ENCODE results near the gene BAHD1.

The BAHD1 gene

DNA sequence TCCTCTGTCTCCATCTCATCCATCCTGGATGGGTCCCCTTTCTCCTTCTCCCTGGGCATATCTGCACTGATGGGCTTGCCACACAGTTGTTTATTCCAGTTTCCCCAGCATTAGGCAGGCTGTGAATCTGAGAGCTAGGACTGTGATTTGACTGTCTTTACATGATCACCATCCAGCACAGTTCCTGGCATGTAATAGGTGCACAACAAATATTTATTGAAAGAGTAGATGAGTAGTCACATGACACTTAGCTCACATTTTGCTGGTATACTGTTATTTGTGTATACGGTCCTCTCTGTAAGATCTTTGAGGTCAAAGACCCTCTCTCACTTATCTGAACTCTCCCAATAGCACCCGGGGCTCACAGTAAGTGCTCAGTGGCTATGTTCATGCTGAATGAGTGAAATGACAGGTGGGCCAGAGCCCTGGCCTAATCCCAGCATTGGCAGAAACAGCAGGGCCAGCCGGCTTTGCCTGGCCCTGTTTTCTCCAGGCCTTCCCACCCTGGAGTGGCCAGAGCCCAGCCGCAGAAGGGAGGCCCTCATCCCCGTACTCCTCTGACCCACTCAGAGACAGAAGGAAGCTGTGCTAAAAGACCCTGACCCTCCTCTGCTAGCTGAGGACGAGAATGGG is 16.2 kb upstream of the BAHD1 start:
- no peak for DNase-seq (ENCODE audit: low read depth in 2 of 2)

DNA sequence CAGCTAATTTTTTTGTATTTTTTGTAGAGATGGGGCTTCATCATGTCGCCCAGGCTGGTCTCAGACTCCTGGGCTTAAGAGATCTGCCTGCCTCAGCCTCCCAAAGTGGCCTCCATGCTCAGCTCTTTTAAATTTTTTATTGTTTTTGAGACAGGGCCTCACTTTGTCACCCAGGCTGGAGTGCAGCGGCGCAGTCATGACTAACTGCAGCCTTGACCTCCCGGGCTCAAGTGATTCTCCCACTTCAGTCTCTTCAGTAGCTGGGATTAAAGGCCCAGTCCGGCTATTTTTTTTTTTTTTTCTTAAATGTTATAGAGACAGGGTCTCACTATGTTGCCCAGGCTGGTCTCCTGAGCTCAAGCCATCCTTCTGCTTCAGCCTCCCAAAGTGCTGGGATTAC is 15.1 kb upstream of the BAHD1 start:
- DNase-seq (ENCODE audit: low read depth in 2 of 2): no peak

- no peak for DNase-seq (ENCODE audit: low read depth in 2 of 2)
These were observed 13.6 kb upstream of the BAHD1 start for GRCh38 chr15:40427188-40427587.

- no peak for DNase-seq (ENCODE audit: low read depth in 2 of 2)
These were observed 12.6 kb upstream of the BAHD1 start for GRCh38 chr15:40428185-40428584.

DNA sequence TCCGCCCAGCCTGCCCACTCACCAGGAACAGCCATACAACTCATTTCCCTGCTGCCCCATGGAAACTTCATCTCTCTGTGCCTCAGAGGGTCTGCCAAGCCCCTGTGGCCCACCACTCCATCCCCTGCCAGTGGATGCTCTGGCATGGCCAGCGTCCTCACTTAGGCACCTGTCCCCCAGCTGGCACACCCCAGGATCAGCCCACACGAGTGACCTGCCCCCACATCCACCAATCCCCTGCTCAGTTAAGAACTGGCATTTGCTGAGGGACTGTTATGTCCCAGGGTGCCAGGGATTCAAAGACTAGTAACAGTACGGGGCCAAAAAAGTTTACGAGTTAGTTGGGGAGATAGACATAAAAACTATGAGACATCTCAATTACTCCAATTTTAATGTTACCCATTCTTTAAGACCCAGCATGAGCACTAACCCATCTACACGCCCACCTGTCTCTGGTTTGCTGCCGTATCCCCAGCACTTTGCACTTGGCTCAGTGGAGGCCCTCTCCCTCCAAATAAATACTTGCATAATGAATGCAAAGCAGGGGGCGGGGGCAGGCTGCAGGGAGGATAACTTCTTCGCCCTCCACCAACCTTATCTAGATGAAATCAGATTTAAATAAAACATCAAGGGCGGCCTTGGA is 11.6 kb upstream of the BAHD1 start:
- DNase-seq (ENCODE audit: low read depth in 2 of 2): no peak

DNA sequence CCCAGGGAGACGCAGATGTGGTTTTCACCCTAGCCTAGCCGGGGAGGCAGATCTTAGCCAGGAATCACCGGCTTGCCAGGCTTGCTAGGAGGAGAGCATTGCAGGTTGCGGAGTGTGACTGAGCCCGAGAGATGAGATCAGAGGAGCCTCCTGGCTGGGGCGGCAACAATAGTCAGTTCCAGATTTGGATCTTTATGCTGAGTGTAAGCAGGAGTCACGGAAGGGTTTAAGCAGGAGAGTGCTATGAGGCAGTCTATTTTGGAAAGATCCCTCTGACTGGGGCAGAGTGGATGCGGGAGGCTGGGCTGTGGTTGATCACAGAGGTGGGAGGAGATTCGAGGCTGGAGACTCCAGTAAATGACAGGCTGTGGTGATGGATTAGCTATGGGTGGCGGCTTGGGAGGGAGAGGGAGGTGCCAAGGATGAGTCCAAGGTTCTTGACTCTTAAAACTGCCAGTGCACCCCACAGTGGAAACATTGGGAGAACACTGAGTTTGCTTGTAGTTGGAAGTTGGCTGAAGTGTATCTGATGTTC is 10.4 kb upstream of the BAHD1 start:
- no peak for DNase-seq (ENCODE audit: low read depth in 2 of 2)

DNA sequence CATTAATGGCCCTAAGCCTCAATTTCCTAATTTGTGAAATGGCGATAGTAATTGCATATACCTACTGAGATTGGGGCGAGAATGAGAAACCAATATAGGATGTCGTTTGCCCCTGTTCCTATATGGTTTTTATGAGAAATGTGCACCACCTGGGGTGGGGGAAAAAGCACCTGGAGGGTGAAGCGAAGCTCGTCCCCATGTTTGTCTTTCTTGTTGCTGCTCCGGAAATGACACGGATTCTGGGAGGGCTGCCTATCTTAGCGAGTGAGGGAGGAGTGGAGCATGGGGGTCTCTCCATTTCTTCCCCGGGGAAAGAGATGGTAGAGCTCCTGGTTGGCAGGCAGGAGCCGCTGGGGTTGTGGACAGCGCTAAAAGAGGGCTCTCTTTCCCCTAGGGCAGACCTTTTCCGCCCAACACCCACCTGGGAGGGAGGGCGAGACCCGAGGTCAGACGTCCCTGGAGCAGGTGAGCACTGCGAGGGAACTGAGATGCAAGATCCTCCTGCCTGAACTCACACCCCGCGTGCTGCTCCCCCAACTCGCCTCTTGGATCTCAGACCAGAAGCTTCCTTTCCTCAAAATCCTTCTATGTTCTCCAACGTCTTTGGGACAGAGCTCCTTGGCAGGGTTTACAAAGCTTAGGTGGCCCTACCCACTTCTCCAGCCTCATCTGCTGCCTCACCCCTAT is 5.6 kb upstream of the BAHD1 start:
- no peak for DNase-seq (ENCODE audit: low read depth in 2 of 2)

- DNase-seq (ENCODE audit: low read depth in 2 of 2): no peak
These were observed 5.1 kb upstream of the BAHD1 start for GRCh38 chr15:40435710-40436089.

DNA sequence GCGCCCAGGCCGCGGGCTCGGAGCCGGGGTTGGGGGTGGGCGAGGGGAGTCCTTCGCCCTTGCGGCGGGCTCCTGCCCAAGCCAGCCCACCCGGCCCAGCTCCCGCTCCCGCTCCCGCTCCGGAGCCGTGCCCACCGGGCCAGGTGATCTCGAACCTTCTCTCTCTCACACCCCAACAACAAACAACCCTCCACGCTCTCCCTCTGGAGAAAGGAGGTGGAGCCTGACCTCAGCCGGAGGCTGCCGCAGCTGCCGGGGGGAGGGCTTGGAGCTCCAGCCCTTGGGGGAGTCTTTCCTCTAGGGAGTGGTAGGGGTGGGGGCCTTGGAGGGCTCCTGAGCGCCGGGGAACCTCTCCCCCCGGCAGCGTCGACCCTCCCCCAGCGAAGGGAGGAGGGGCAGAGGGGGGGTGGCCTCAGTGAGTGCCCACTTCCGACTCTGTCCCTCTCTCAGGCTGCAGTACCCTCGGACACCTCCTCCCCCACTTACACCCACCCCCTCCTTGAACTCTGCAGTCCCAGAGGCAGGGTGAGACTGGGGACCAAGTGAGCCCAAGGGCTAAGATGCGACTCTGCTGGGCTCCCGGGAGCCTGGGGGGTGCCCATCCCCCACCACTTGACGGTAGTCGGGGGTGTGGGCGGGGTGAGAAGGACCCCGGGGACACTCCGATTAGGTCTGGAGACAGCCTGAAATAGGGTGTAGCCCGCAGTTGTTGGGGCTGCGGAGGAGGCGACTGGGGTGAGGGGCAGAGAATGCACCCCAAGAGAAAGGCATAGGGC is 4.4 kb upstream of the BAHD1 start:
- DNase-seq (ENCODE audit: low read depth in 2 of 2): no peak

- DNase-seq (ENCODE audit: low read depth in 2 of 2): no peak
These were observed 3.6 kb upstream of the BAHD1 start for GRCh38 chr15:40436892-40437751.

GRCh38 chr15:40437752-40438687 is 2.7 kb upstream of the BAHD1 start:
- DNase-seq (ENCODE audit: low read depth in 2 of 2): no peak

- DNase-seq (ENCODE audit: low read depth in 2 of 2): no peak
These were observed 2.0 kb upstream of the BAHD1 start for GRCh38 chr15:40438712-40439111.

DNA sequence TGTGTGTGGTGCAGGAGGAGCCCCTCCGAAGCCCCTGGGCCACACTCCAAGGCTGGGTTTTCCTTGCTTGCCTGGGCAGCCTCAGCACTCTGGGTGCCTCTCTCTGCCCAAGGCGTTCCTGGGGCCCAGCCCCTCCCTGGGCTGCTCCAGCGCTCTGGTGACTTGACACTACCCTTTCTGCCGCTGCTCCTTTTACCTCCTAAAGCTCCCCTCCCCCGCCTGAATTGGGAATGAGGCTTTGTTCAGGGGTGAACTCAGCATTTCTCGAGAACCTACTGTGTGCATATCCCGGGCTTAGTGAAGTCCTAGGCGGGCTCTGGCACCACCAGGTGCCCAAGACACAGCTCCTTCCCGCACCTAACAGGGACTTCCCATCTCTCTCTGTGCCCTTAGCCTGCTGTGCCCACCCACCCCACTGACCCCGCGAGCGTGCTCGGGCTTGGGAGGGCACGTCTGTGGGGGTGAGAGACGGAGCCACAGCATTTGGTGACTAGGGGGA is 1.2 kb upstream of the BAHD1 start:
- no peak for DNase-seq (ENCODE audit: low read depth in 2 of 2)

DNA sequence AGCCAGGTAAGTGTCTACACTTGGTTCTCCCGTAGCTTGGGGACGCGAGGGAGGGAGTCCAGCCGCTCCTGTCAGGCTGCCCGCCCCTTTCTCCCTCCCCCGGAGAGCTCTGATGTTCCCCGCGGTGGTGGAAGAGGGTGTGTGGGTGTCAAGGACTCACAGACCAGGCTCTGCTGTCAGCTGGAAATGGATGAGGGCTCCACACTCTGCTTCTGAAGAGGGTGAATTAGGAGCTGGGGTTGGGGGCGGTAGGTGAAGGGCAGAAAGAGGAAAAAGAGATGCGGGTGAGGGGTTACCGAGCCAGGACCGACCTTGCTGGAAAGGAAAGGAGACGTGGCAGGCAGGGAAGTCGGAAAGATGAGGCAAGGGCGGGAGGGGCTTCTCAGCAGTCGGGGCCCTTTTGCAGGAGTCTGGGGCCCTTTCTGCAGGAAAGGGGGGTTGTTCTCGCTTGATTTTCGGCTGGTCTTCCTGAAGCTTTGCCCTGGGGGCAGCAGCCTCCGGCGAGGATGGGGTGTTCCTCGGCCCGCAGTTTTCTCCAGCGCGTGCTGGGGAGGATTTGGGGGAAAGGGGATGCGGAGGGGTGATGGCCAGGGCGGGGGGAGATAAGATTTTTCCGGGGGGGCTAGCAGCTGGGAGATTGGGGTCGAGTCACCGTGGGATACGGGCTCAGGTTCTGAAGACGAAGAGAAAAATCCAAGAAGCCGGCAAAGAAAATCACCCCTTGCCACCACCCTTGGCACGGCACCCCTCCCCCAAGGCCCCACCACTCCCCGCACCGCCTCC is 602 bp upstream of the BAHD1 start:
- DNase-seq (ENCODE audit: low read depth in 2 of 2): no peak

- no peak for DNase-seq (ENCODE audit: low read depth in 2 of 2)
These were observed 1.1 kb downstream of the BAHD1 start for GRCh38 chr15:40441565-40442531.

- DNase-seq (ENCODE audit: low read depth in 2 of 2): no peak
These were observed 2.5 kb downstream of the BAHD1 start for GRCh38 chr15:40443255-40443654.

GRCh38 chr15:40443846-40444245 is 3.1 kb downstream of the BAHD1 start:
- no peak for DNase-seq (ENCODE audit: low read depth in 2 of 2)

- DNase-seq (ENCODE audit: low read depth in 2 of 2): no peak
These were observed 4.0 kb downstream of the BAHD1 start for GRCh38 chr15:40444736-40445135.
